GM12878 (cell line): ENCODE results near the gene ADCY6. TPM values are rescaled to one million over a fixed set of nuclear protein-coding genes. Genes with fewer than 3 reads are reported as not detected.
"Not testable (repeated sequence)": the region's sequence is repeated elsewhere in the genome, so short reads cannot be mapped to it uniquely, and the experiment has no call there.

ENCODE experiments used
- ATAC-seq: fragments of 200-7000 bp; cut with Tn5 transposase; 3 replicates; pipeline ENCODE4 v1.9.1; 2020; ENCODE audit warnings: mild to moderate bottlenecking, moderate library complexity
- BruUV-seq: library from RNA; stranded (reverse); fragments of 400-500 nt; replicated peaks from 2 replicates; lab custom pipeline; 2021; lab: Mats Ljungman, UMichigan
- CTCF ChIA-PET: fragments of 300-600 bp; sonication (Branson Sonifier 250); formaldehyde crosslinking; extraction: SDS; loops from one replicate; lab custom pipeline; 2021; ENCODE audit warnings: inconsistent platforms; lab: Yijun Ruan, JAX
- POLR2A ChIA-PET: fragments of 350-600 bp; formaldehyde crosslinking; extraction: SDS; loops from one replicate; lab custom pipeline; 2021; ENCODE audit warnings: inconsistent platforms; lab: Charles Lee
- RAD21 ChIA-PET: fragments of 300-600 bp; sonication (Branson Sonifier 250); formaldehyde crosslinking; loops from one replicate; lab custom pipeline; 2023; ENCODE audit warnings: antibody characterized with exemption; ENCODE audit not compliant: unreplicated experiment; lab: Charles Lee
- SMC1A ChIA-PET: fragments of 300-600 bp; sonication (Branson Sonifier 250); formaldehyde crosslinking; loops from one replicate; lab custom pipeline; 2023; ENCODE audit not compliant: unreplicated experiment, uncharacterized antibody; lab: Charles Lee
- DNase-seq: peaks from one replicate; pipeline ENCODE4 v3.0.0-alpha.2; 2011; ENCODE audit warnings: low read depth, low spot score
- FAIRE-seq: peaks from 3 replicates; lab custom pipeline; 2011; peaks lifted over from hg19 to GRCh38; lab: Jason Lieb, UNC
- H2AFZ ChIP-seq: 2 replicates; pipeline ENCODE4 v1.6.0; 2011; ENCODE audit warnings: low read depth, low read length, control low read depth; ENCODE audit not compliant: control insufficient read depth
- H3K27ac ChIP-seq: 2 replicates; pipeline ENCODE4 v1.5.1; 2011; ENCODE audit warnings: control low read depth; ENCODE audit not compliant: control insufficient read depth, insufficient read depth
- H3K27me3 ChIP-seq, 2 experiments: replicated peaks in 1 of 2; 2 replicates each; pipeline versions ENCODE4 v1.6.0 to v1.6.1; 2011; ENCODE audit warnings: low read length in 1 of 2; ENCODE audit not compliant: control insufficient read depth in 2 of 2, insufficient read depth in 2 of 2
- H3K36me3 ChIP-seq, 2 experiments: 2 replicates each; pipeline ENCODE4 v1.5.1; 2011; ENCODE audit warnings: low read length in 1 of 2; ENCODE audit not compliant: control insufficient read depth in 2 of 2, insufficient read depth in 2 of 2
- H3K4me1 ChIP-seq: 2 replicates; pipeline ENCODE4 v1.6.1; 2011; ENCODE audit warnings: mild to moderate bottlenecking, low read length, moderate library complexity, mixed read lengths; ENCODE audit not compliant: control insufficient read depth, insufficient read depth
- H3K4me2 ChIP-seq: 2 replicates; pipeline ENCODE4 v1.6.0; 2011; ENCODE audit warnings: control low read depth; ENCODE audit not compliant: control insufficient read depth, insufficient read depth
- H3K4me3 ChIP-seq: fragments of 200-600 bp; sonication (generic); 2 replicates; pipeline ENCODE4 v1.5.1; 2016
- H3K79me2 ChIP-seq: 2 replicates; pipeline ENCODE4 v1.6.0; 2011; ENCODE audit warnings: low read length; ENCODE audit not compliant: control insufficient read depth, insufficient read depth
- H3K9ac ChIP-seq: 2 replicates; pipeline ENCODE4 v1.8.0; 2011; ENCODE audit warnings: low read length, control low read depth, mixed read lengths; ENCODE audit not compliant: control insufficient read depth, insufficient read depth
- H3K9me3 ChIP-seq: replicated peaks from 3 replicates; pipeline ENCODE4 v1.5.1; 2011; ENCODE audit warnings: mild to moderate bottlenecking, low read length; ENCODE audit not compliant: control insufficient read depth, insufficient read depth
- H4K20me1 ChIP-seq: 2 replicates; pipeline ENCODE4 v1.6.0; 2011; ENCODE audit not compliant: control insufficient read depth, insufficient read depth
- WGBS: methylation state at CpG from one replicate; pipeline ENCODE4 v1.1.6; 2016; ENCODE audit warnings: low lambda C conversion rate; ENCODE audit not compliant: insufficient replicate concordance, insufficient coverage; ENCODE audit errors: missing lambda C conversion rate; 5-methylcytosine and 5-hydroxymethylcytosine counted together
- in situ Hi-C: fragments of 300-500 bp; cut with MboI; formaldehyde crosslinking; loops from 9 replicates; pipeline ENCODE4 v1.14.3; 2018; ENCODE audit warnings: mixed read lengths
- intact Hi-C: fragments of 100-400 bp; cut with micrococcal nuclease; formaldehyde crosslinking; loops from one replicate; pipeline ENCODE4 v1.14.2; 2022; ENCODE audit not compliant: unreplicated experiment
- polyA plus RNA-seq, 11 experiments: library from polyadenylated mRNA; depleted of rRNA in 4 of 11; unstranded in 6 of 11; stranded (reverse) in 5 of 11; fragments of >200 nt; fragmentation: Nextera tagmentation in 4 of 11; fragmentation: Illumina TruSeq in 1 of 11; extraction: Ambion mirVana in 4 of 11; extraction: Trizol in 1 of 11; gene quantifications; 1 replicate in 1 of 11; 2 replicates in 10 of 11; pipeline versions ENCODE4 v1.2.1 to v1.2.3, GENCODE V29; 2011 to 2016; ENCODE audit warnings: inconsistent platforms in 2 of 11, missing spikeins in 2 of 11, low read depth in 1 of 11
- total RNA-seq, 4 experiments: library from RNA; depleted of rRNA in 3 of 4; stranded (reverse); fragments of >200 nt in 3 of 4; fragmentation: Illumina TruSeq in 1 of 4; extraction: Trizol in 1 of 4; gene quantifications; 2 replicates each; pipeline versions ENCODE4 v1.2.1 to v1.2.3, GENCODE V29; 2013 to 2021

Gene ADCY6
- total and polyA plus RNA-seq, 10 of the 15 experiments (the other 5 are each of a cell fraction or from before 2014, with no cell fraction given): 0.03 to 2.0 (median 0.14) TPM; not detected in 1

- RAD21 ChIA-PET, FAIRE-seq, H3K27me3 ChIP-seq, H3K9ac ChIP-seq, intact Hi-C loops, H3K4me2 ChIP-seq, H3K9me3 ChIP-seq, CTCF ChIA-PET, H4K20me1 ChIP-seq, H2AFZ ChIP-seq, DNase-seq, POLR2A ChIA-PET, H3K27ac ChIP-seq, in situ Hi-C loops, H3K36me3 ChIP-seq, BruUV-seq, SMC1A ChIA-PET, H3K4me3 ChIP-seq, H3K4me1 ChIP-seq, ATAC-seq: not testable (repeated sequence)
- 53% methylated on average over 2 of the region's 2 CpGs for WGBS
- peaks cover 15% of the 10 kb centered on the region for H3K79me2 ChIP-seq
Measured at GRCh38 chr12:48720171-48720570, 68.7 kb downstream of the ADCY6 start.

DNA sequence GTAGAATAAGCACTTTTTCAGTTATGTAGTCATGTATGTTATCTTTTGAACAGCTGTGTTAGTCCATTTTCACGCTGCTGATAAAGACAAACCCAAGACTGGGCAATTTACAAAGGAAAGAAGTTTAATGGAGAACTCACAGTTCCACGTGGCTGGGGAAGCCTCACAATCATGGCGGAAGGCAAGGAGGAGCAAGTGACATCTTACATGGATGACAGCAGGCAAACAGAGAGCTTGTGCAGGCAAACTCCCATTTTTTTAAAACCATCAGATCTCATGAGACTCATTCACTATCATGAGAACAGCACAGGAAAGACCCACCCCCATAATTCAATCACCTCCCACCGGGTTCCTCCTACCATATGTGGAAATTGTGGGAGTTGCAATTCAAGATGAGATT is 69.9 kb downstream of the ADCY6 start:
- FAIRE-seq, CTCF ChIA-PET, H3K4me3 ChIP-seq, BruUV-seq, H3K27ac ChIP-seq, H4K20me1 ChIP-seq, intact Hi-C loops, SMC1A ChIA-PET, H3K27me3 ChIP-seq, H3K4me2 ChIP-seq, DNase-seq, H3K36me3 ChIP-seq, H3K9ac ChIP-seq, ATAC-seq, H3K9me3 ChIP-seq, H2AFZ ChIP-seq, POLR2A ChIA-PET, in situ Hi-C loops: not testable (repeated sequence)
- Histone ChIP-seq H3K4me1 (peaks cover 10% of the 10 kb centered on the region; the same call in 1 of the 2 replicates), H3K79me2 (peaks cover 26% of the 10 kb centered on the region)
- WGBS: 94% methylated on average over 4 of the region's 4 CpGs
- RAD21 ChIA-PET: interaction anchor here (2.1 kb wide), 1 partner anchor 76 kb away, joined by 7 read pairs; no protein-coding TSS in a partner anchor
